GM12891 (cell line): Measurements from ENCODE around the gene BRAF. TPM values are rescaled to one million over a fixed set of nuclear protein-coding genes. Genes with fewer than 3 reads are reported as not detected.
"Not testable (repeated sequence)": the region's sequence is repeated elsewhere in the genome, so short reads cannot be mapped to it uniquely, and the experiment has no call there.

ENCODE experiments used
- DNase-seq: peaks from one replicate; pipeline ENCODE4 v3.0.0; 2011; ENCODE audit warnings: low spot score; ENCODE audit not compliant: insufficient read length
- FAIRE-seq: peaks from 2 replicates; lab custom pipeline; 2011; peaks lifted over from hg19 to GRCh38; lab: Jason Lieb, UNC
- PAX5 ChIP-seq: IDR thresholded peaks from 2 replicates; pipeline ENCODE4 v1.6.1; 2011; ENCODE audit warnings: low read length, moderate library complexity, mild to moderate bottlenecking; ENCODE audit not compliant: insufficient read depth, severe bottlenecking
- POLR2A ChIP-seq: IDR thresholded peaks from 2 replicates; pipeline ENCODE4 v1.6.1; 2011; ENCODE audit warnings: low read depth, low read length, control low read depth
- POLR2AphosphoS5 ChIP-seq: IDR thresholded peaks from 2 replicates; pipeline ENCODE4 v1.6.1; 2011; ENCODE audit warnings: low read depth, low read length, control low read depth
- POU2F2 ChIP-seq: IDR thresholded peaks from 2 replicates; pipeline ENCODE4 v1.6.1; 2011; ENCODE audit warnings: low read depth, mild to moderate bottlenecking, control low read depth, low read length, moderate library complexity
- SPI1 ChIP-seq: IDR thresholded peaks from 2 replicates; pipeline ENCODE4 v1.6.1; 2011; ENCODE audit warnings: low read depth, low read length, control low read depth
- TAF1 ChIP-seq: IDR thresholded peaks from 2 replicates; pipeline ENCODE4 v1.6.1; 2011; ENCODE audit warnings: low read depth, low read length, control low read depth
- polyA plus RNA-seq: library from polyadenylated mRNA; unstranded; fragments of >200 nt; gene quantifications from one replicate; pipeline ENCODE4 v1.2.1, GENCODE V29; 2012; ENCODE audit warnings: low read depth, missing spikeins, inconsistent platforms; ENCODE audit not compliant: missing spikeins

BRAF gene
- polyA plus RNA-seq = 7.0 TPM

DNA sequence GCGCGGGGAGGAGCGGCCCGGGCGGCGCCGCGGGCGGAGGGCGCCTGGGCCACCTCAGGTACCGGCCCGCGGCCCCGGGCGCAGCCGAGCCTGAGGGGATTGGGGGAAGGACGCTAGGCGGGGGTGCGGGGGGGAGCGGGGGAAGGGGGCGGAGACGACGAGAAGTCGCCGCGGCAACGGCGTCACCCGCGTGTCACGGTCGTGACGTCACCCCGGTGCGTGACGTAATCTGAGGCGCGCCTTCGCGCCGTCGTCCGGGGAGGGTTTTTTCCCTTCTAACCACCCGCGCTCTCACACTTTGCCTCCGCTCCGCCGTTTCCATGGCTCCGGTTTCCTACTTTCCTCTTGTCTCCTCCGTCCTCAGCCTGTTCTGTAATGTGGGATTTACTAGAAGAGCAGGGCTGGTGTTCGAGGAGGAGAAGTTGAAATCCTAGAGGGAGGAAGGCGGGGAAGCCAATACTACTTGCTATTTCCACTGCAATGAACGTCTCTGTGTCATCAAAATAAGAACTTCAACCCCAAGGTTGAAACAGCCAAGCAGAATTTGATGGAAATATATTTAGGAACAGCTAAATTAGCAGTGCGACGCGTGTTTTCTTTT is at the start of gene BRAF:
Gene BRAF (minus strand): TSS at position 109 of the 601 bp plus-strand sequence. CDS start 226 bp downstream, outside the sequence.
- DNase-seq (peak; percentile 60), FAIRE-seq (peak; percentile 97)
- TF ChIP-seq POLR2A (peak; percentile 52), PAX5 (no peak), POLR2AphosphoS5 (peak; percentile 69)

DNA sequence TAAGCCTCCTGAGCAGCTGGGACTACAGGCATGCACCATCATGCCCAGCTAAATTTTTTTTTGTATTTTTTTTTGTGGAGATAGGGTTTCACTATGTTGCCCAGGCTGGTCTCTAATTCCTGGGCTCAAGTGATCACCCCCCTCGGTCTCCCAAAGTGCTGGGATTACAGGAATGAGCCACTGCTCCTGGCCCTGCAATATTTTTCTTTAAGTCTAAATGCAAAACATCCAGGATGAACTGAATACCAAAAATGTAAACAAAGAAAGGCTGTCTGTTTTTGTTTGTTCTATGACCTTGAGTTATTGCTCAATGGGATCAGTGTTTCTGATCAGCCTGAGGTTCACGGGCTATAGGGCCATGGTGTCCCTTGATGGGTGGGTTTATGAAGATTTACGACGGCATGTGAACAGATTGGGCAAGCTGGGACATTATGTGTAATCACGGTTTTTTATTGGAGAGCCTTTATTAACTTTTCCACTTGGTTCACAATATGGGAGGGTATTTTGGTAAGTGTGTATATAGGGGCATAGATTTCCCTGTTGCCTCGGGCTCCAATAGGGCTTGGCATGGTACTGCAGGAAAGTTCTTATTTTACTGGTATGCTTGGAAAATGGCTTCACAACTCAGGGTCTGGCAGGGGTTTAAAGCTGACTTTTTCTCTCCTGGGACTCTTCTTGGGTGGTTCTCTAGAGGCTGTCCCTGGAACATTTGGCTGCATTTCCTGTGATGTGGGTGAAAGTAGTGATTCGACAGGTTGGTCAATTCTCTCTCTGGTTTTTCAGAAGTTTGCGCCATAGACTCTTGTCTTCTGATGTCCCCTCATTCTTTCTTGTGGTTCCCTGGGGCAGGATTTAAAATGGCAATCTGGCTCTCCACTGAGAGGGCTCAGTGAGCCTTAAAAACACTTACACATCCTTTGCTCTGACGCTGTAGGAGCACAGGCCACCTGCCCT is 48.4 kb upstream of the BRAF start:
- no peak for FAIRE-seq
- no peak for DNase-seq
- TF ChIP-seq POLR2AphosphoS5 (no peak), TAF1 (no peak), POU2F2 (no peak), SPI1 (no peak), PAX5 (no peak), POLR2A (no peak)

DNA sequence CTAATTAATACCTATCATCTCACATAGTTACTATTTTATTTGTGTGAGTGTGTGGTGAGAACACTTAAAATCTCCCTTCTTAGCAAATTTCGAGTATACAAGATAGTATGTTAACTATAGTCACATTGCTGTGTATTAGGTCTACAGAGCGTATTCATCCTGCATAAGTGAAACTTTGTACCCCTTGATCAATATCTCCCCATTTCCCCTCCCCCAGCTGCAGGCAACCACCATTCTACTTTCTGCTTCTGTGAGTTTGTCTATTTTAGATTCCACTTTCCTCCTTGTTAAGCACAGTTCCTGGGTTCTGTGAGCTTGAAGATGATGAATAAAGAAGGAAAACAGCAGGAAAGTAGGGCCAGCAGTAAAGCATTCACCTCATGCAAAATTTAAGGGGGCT is 47.6 kb upstream of the BRAF start:
- no peak for FAIRE-seq
- no peak for DNase-seq
- TF ChIP-seq POU2F2 (no peak), SPI1 (no peak), PAX5 (no peak), POLR2A (no peak)

- FAIRE-seq (no peak), DNase-seq (no peak)
- TF ChIP-seq TAF1 (no peak), SPI1 (no peak)
Observed at GRCh38 chr7:140967438-140967837, 42.7 kb upstream of the BRAF start.

- no peak for FAIRE-seq
- no peak for DNase-seq
Observed at GRCh38 chr7:140966561-140967233, 42.0 kb upstream of the BRAF start.

GRCh38 chr7:140961117-140961516 is 36.4 kb upstream of the BRAF start:
- FAIRE-seq = no peak
- no peak for DNase-seq
- no peak for TF ChIP-seq TAF1
- TF ChIP-seq POLR2AphosphoS5 = no peak
- no peak for TF ChIP-seq POLR2A

More at GRCh38 chr7:140966561-140967233, 42.0 kb upstream of the BRAF start:
- TF ChIP-seq TAF1 (no peak), POLR2AphosphoS5 (no peak), SPI1 (no peak), PAX5 (no peak), POLR2A (no peak), POU2F2 (no peak)

- FAIRE-seq, DNase-seq: not testable (repeated sequence)
Observed at GRCh38 chr7:140956997-140957396, 32.3 kb upstream of the BRAF start.

DNA sequence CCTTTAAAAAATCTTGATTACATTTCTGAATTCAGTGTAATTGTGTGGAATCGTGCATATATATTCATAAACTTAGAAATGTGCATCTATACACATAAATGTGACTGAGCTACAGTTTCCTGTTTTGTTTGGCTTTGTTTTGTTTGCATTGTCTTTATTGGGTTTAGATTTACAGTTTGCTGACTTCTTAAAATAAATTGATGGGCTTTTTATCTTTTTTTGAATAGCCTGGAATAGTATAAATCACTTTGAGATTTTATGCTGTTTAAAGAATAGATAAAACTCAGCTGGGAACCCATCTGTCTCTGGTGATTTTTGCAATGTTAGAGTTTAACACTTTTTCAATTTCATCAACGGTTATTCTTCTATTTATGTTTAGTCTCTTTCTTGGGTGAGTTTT is 21.2 kb upstream of the BRAF start:
- no peak for DNase-seq
- TF ChIP-seq POLR2A (no peak), POU2F2 (no peak), PAX5 (no peak), SPI1 (no peak), TAF1 (no peak), POLR2AphosphoS5 (no peak)
- FAIRE-seq = no peak

GRCh38 chr7:140942242-140942641 is 17.5 kb upstream of the BRAF start:
- FAIRE-seq, DNase-seq: not testable (repeated sequence)

- no peak for FAIRE-seq
Observed at GRCh38 chr7:140940898-140941297, 16.2 kb upstream of the BRAF start.

More at GRCh38 chr7:140940898-140941297, 16.2 kb upstream of the BRAF start:
- TF ChIP-seq POU2F2 (no peak), TAF1 (no peak), POLR2A (no peak), PAX5 (no peak), POLR2AphosphoS5 (no peak), SPI1 (no peak)
- no peak for DNase-seq
